Measurements from ENCODE around the gene GCNT3. TPM values are rescaled to one million over a fixed set of nuclear protein-coding genes. Genes with fewer than 3 reads are reported as not detected.

The GCNT3 gene
- total and polyA plus RNA-seq, 5 donors, result 0.02 to 0.53 (median 0.06) TPM; not detected in 2

DNA sequence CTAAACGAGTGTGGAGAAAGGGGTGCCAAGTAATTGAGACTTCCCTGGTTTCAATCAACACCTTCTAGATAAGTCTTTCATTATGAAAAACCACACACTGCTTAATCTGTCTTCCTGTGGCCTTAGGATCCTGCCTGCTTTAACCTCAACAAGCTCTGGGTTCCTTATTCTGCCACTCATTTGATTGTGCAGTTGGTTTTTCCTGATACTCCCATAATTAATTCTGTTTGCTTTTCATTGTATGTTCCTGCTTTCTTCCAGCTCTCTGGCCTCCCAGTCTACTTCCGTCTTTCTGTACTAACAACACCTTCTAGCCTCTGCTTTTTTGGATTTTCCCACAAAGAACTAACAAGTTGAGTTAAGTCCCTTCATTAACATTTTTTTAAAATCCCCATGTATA lies 20.2 kb upstream of the GCNT3 start:
- Histone ChIP-seq H3K4me1 (ENCODE audit: control insufficient read depth, insufficient read depth, low read length) (peaks cover 2% of the 10 kb centered on the region), H3K4me3 (ENCODE audit: low read length) (no peak overlapping the region), H3K27ac (ENCODE audit: low read length) (no peak overlapping the region), H3K9me3 (ENCODE audit: control insufficient read depth, low read length) (no peaks in the 10 kb centered on the region), H3K27me3 (ENCODE audit: control insufficient read depth, insufficient read depth) (no peaks in the 10 kb centered on the region)
- intact Hi-C loops (cut with DNase I), result no loop called here
- 31% methylated on average over 2 of the region's 2 CpGs for WGBS
- DNase-seq (no peak), ATAC-seq (no peak)

- no peak overlapping the region for H3K4me3 ChIP-seq (ENCODE audit: low read length)
- no peaks in the 10 kb centered on the region for H3K9me3 ChIP-seq (ENCODE audit: control insufficient read depth, low read length)
- H3K27me3 ChIP-seq (ENCODE audit: control insufficient read depth, insufficient read depth), result no peaks in the 10 kb centered on the region
- H3K27ac ChIP-seq (ENCODE audit: low read length), result peak overlapping the region; percentile 67
- WGBS, result 43% methylated on average over 3 of the region's 3 CpGs
- H3K4me1 ChIP-seq (ENCODE audit: control insufficient read depth, insufficient read depth, low read length), result peaks cover 2% of the 10 kb centered on the region
- ATAC-seq (peak; percentile 74 to 94), DNase-seq (no peak)
- intact Hi-C loops (cut with DNase I), result no loop called here
These were observed 17.1 kb upstream of the GCNT3 start for GRCh38 chr15:59594493-59594942.

DNA sequence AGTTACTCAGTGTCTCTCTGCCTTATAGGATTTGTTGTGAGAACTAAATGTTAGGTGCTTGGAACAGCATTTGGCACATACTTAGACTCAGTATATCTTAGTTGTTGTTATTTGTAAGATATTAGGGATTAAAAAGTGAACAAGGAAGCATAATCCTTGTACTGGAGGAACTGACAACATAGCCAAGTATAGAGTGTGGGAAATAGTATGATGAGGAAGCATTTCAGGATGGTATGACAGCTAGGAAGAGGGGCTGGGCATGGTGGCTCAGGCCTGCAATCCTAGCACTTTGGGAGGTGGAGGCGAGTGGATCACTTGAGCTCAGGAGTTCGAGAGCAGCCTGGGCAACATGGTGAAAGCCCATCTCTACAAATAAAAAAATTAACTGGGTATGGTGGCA lies 16.6 kb upstream of the GCNT3 start:
- Histone ChIP-seq H3K27ac (ENCODE audit: low read length) (peak overlapping the region; percentile 67), H3K4me3 (ENCODE audit: low read length) (no peak overlapping the region), H3K4me1 (ENCODE audit: control insufficient read depth, insufficient read depth, low read length) (peaks cover 2% of the 10 kb centered on the region), H3K27me3 (ENCODE audit: control insufficient read depth, insufficient read depth) (no peaks in the 10 kb centered on the region), H3K9me3 (ENCODE audit: control insufficient read depth, low read length) (no peaks in the 10 kb centered on the region)
- ATAC-seq (peak in 1 of 2 donors; percentile 20), DNase-seq (no peak)
- intact Hi-C loops (cut with DNase I), result no loop called here
- WGBS, result 93% methylated on average over 2 of the region's 2 CpGs

DNA sequence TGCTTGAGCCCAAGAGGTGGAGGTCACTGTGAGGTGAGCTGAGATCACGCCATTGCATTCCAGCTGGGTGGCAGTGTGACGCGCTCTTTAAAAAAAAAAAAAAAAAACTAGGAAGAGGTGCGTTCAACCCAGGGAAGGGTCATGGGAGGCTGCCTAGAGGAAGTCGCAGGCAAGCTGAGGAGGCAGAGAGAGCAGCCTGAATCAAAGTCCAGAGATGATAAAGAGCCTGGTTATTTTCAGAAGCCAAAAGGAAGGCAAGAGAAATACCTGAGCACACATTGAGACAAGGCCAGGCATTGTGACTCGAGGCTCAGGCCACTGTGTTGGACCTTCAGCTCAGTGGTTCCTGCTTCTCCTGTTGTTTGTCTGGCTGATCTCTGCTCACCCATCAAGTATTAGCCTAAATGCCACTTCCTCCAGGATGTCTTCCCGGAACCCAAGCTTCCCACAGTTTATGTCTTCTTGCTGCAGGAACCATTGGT lies 16.1 kb upstream of the GCNT3 start:
- DNase-seq (no peak), ATAC-seq (no peak)
- Histone ChIP-seq H3K4me1 (ENCODE audit: control insufficient read depth, insufficient read depth, low read length) (peaks cover 2% of the 10 kb centered on the region), H3K4me3 (ENCODE audit: low read length) (no peak overlapping the region), H3K27ac (ENCODE audit: low read length) (no peak overlapping the region), H3K9me3 (ENCODE audit: control insufficient read depth, low read length) (no peaks in the 10 kb centered on the region), H3K27me3 (ENCODE audit: control insufficient read depth, insufficient read depth) (no peaks in the 10 kb centered on the region)
- intact Hi-C loops (cut with DNase I), result no loop called here
- WGBS, result 83% methylated on average over 7 of the region's 7 CpGs

DNA sequence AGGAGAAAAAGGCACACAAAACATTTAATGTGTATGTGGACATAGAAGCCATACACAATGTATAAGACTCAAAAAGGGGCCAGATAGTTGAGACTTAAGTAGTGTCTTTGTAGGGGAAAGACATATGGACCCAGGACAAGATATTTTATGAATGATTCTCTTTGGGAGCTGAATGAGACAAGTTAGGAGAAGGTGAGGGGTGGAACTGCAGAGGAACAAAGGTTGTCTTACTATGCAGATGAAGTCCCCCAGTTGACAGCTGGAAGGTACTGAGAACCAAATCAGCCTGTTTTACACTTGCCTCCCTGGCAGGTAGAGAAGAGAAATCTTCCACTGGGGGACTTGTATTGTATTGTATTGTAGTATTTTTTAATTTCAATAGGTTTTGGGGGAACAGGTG lies 14.9 kb upstream of the GCNT3 start:
- Histone ChIP-seq H3K4me3 (ENCODE audit: low read length) (no peak overlapping the region), H3K9me3 (ENCODE audit: control insufficient read depth, low read length) (no peaks in the 10 kb centered on the region), H3K27me3 (ENCODE audit: control insufficient read depth, insufficient read depth) (no peaks in the 10 kb centered on the region), H3K27ac (ENCODE audit: low read length) (no peak overlapping the region), H3K4me1 (ENCODE audit: control insufficient read depth, insufficient read depth, low read length) (peaks cover 2% of the 10 kb centered on the region)
- intact Hi-C loops (cut with DNase I), result no loop called here
- ATAC-seq (no peak), DNase-seq (no peak)

GRCh38 chr15:59598461-59598860 lies 13.1 kb upstream of the GCNT3 start:
- 84% methylated on average over 2 of the region's 2 CpGs for WGBS
- no peak overlapping the region for H3K4me3 ChIP-seq (ENCODE audit: low read length)
- DNase-seq (no peak), ATAC-seq (no peak)
- no peak overlapping the region for H3K27ac ChIP-seq (ENCODE audit: low read length)
- intact Hi-C loops (cut with DNase I), result no loop called here
- no peaks in the 10 kb centered on the region for H3K27me3 ChIP-seq (ENCODE audit: control insufficient read depth, insufficient read depth)
- H3K9me3 ChIP-seq (ENCODE audit: control insufficient read depth, low read length), result no peaks in the 10 kb centered on the region
- peaks cover 2% of the 10 kb centered on the region for H3K4me1 ChIP-seq (ENCODE audit: control insufficient read depth, insufficient read depth, low read length)

GRCh38 chr15:59605994-59606393 lies 5.6 kb upstream of the GCNT3 start:
- no peak for ATAC-seq
- H3K4me1 ChIP-seq (ENCODE audit: control insufficient read depth, insufficient read depth, low read length), result no peaks in the 10 kb centered on the region
- no peaks in the 10 kb centered on the region for H3K9me3 ChIP-seq (ENCODE audit: control insufficient read depth, low read length)
- H3K4me3 ChIP-seq (ENCODE audit: low read length), result no peak overlapping the region
- no peak for DNase-seq
- H3K27ac ChIP-seq (ENCODE audit: low read length), result no peak overlapping the region
- intact Hi-C loops (cut with DNase I), result no loop called here
- no peaks in the 10 kb centered on the region for H3K27me3 ChIP-seq (ENCODE audit: control insufficient read depth, insufficient read depth)
- 86% methylated on average over 5 of the region's 5 CpGs for WGBS

DNA sequence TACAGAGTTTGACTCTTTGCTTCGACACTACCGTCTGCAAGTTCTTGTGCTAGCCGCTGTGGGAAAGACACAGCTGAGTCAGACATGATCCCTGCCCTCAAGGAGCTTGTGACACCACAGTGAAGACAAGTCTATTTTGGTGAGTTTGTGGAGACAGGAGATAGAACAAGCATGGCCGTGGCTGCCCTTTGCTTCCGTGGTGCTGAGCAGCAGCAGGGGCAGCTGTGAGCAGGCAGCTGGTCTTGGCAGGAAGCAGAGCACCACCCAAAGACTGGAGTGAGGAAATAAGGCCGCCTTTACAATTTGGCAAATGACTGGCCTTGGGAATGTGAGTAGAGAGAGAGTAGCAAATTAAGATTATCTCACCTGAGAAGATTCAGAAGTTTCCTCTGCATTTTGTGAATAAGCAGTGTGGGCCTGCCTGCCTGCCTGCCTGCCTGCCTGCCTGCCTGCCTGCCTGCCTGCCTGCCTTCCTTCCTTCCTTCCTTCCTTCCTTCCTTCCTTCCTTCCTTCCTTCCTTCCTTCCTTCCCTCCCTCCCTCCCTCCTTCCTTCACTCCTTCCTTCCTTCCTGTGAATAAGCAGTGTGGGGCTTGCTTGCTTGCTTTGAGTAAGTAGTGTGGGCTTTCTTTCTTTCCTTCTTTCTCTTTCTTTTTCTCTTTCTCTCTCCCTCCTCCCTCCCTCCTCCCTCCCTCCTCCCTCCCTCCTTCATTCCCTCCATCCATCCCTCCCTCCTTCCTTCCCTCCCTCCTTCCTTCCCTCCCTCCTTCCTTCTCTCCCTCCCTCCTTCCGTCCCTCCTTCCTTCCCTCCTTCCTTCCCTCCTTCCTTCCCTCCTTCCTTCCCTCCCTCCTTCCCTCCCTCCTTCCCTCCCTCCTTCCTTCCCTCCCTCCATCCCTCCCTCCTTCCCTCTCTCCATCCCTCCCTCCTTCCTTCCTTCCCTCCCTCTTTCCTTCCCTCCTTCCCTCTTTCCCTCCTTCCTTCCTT lies 1.6 kb upstream of the GCNT3 start:
- Histone ChIP-seq H3K4me1 (ENCODE audit: control insufficient read depth, insufficient read depth, low read length) (no peaks in the 10 kb centered on the region), H3K4me3 (ENCODE audit: low read length) (no peak overlapping the region), H3K27ac (ENCODE audit: low read length) (no peak overlapping the region), H3K27me3 (ENCODE audit: control insufficient read depth, insufficient read depth) (no peaks in the 10 kb centered on the region), H3K9me3 (ENCODE audit: control insufficient read depth, low read length) (no peaks in the 10 kb centered on the region)
- DNase-seq (no peak), ATAC-seq (no peak)
- intact Hi-C loops (cut with DNase I), result no loop called here
- WGBS, result 76% methylated on average over 7 of the region's 7 CpGs

- no peak for DNase-seq
- Histone ChIP-seq H3K4me1 (ENCODE audit: control insufficient read depth, insufficient read depth, low read length) (no peaks in the 10 kb centered on the region), H3K9me3 (ENCODE audit: control insufficient read depth, low read length) (no peaks in the 10 kb centered on the region), H3K27ac (ENCODE audit: low read length) (no peak overlapping the region), H3K27me3 (ENCODE audit: control insufficient read depth, insufficient read depth) (no peaks in the 10 kb centered on the region), H3K4me3 (ENCODE audit: low read length) (no peak overlapping the region)
- intact Hi-C loops (cut with DNase I), result no loop called here
- ATAC-seq, result no peak
- 96% methylated on average over 7 of the region's 7 CpGs for WGBS
These were observed 2.6 kb downstream of the GCNT3 start for GRCh38 chr15:59614153-59614552.

DNA sequence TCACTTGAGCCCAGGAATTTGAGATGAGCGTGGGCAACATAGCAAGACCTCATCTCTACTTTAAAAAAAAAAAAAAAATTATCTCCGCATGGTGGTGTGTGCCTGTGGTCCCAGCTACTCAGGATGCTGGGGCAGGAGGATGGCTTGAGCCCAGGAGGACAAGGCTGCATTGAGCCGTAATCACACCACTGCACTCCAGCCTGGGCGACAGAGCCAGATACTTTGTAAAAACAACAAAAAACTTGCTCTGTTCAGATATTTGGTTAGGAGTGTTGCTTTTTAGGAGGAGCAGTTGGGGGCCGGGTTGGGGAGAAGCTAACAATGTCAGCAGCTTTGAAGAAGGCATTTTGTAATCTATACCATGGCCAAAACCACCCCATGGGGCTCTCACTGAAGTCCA lies 4.1 kb downstream of the GCNT3 start:
- Histone ChIP-seq H3K27ac (ENCODE audit: low read length) (no peak overlapping the region), H3K9me3 (ENCODE audit: control insufficient read depth, low read length) (no peaks in the 10 kb centered on the region), H3K27me3 (ENCODE audit: control insufficient read depth, insufficient read depth) (no peaks in the 10 kb centered on the region), H3K4me3 (ENCODE audit: low read length) (no peak overlapping the region), H3K4me1 (ENCODE audit: control insufficient read depth, insufficient read depth, low read length) (no peaks in the 10 kb centered on the region)
- intact Hi-C loops (cut with DNase I), result no loop called here
- 84% methylated on average over 5 of the region's 5 CpGs for WGBS
- no peak for ATAC-seq
- DNase-seq, result no peak

DNA sequence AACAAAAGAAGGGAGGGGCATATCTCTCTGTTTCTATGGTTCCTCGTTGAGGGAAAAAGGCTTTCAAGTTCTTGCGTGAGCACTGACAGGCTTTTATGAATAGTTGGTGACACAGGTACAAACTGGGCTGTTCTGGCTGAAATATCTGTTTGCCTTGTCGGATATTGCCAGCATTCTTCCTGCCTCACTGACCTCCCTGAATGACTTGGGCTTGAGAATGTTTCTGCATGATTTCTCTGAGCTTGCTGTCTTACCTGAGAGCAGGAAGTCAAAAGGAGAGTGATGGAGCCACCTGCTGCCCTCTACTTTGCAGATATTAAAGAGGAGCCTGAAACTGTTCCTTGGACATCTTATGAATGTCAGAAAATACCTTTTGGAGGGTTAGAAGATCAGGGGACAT lies 4.8 kb downstream of the GCNT3 start:
- Histone ChIP-seq H3K4me1 (ENCODE audit: control insufficient read depth, insufficient read depth, low read length) (no peaks in the 10 kb centered on the region), H3K27me3 (ENCODE audit: control insufficient read depth, insufficient read depth) (no peaks in the 10 kb centered on the region), H3K27ac (ENCODE audit: low read length) (no peak overlapping the region), H3K9me3 (ENCODE audit: control insufficient read depth, low read length) (no peaks in the 10 kb centered on the region), H3K4me3 (ENCODE audit: low read length) (no peak overlapping the region)
- WGBS, result 81% methylated on average over 3 of the region's 3 CpGs
- ATAC-seq (no peak), DNase-seq (no peak)
- intact Hi-C loops (cut with DNase I), result no loop called here

Measured in right cardiac atrium (tissue), 5 donors.